ENCODE measurements around the gene SERPINA3. TPM values are rescaled to one million over a fixed set of nuclear protein-coding genes. Genes with fewer than 3 reads are reported as not detected.

The SERPINA3 gene
- total and polyA plus RNA-seq, 10 of the 15 experiments (the other 5 are each of a cell fraction or from before 2014, with no cell fraction given), result 2.2 TPM; not detected in 9

DNA sequence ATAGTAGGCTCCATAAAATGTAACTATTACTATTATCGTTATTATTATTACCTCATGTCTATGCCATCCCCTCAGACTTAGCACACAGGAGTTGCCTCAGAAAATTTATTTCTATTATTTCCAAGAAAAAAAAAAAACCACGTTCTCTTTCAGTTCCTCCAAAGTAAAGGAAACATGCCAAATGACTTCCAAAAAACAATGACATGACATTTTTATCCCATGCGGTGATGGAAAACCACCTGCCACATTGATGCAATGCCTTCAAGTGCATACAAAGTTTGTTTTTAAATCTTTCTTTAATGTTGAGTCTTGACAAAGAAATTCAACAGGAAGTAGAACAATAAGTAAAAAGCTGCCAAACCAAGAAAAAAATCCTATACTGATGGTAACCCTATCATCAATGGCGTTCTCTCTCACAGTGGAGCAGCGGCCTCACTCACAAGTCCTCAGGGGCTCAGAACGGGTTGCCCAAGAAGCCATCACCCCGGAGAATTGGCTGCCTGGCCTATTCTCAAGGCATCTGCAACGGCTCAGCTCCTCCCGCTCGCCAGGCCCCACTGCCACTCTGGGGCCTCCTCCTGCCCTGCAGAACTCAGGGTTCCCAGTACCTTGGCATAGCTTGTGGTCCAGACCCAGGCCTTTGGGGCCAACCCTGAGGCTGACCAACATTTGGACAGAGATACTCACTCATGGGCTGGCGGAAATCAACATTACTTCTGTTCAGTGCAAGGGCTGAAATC is 51.9 kb downstream of the SERPINA3 start:
- no peaks in the 10 kb centered on the region for H4K20me1 ChIP-seq (ENCODE audit: control insufficient read depth, insufficient read depth)
- BruUV-seq (replicated peaks), result no TSS peak
- RAD21 ChIA-PET (ENCODE audit: unreplicated experiment), result no interaction called here

More for the DNA sequence above, 51.9 kb downstream of the SERPINA3 start:
- FAIRE-seq, result no peak
- Histone ChIP-seq H3K27ac (ENCODE audit: control insufficient read depth, insufficient read depth) (no peak overlapping the region), H3K4me3 (no peak overlapping the region), H3K27me3 (replicated peaks in 1 of 2; ENCODE audit: control insufficient read depth in 2 of 2, insufficient read depth in 2 of 2, low read length in 1 of 2) (no peaks in the 10 kb centered on the region; a peak in 1 of 4 replicates), H3K4me2 (ENCODE audit: control insufficient read depth, insufficient read depth) (no peak overlapping the region), H3K4me1 (ENCODE audit: control insufficient read depth, insufficient read depth, low read length) (no peaks in the 10 kb centered on the region), H3K79me2 (ENCODE audit: control insufficient read depth, insufficient read depth, low read length) (no peaks in the 10 kb centered on the region), H3K9me3 (replicated peaks; ENCODE audit: control insufficient read depth, insufficient read depth, low read length) (no peaks in the 10 kb centered on the region), H3K36me3 (ENCODE audit: control insufficient read depth in 2 of 2, insufficient read depth in 2 of 2, low read length in 1 of 2) (no peaks in the 10 kb centered on the region), H2AFZ (ENCODE audit: control insufficient read depth, low read depth, low read length) (no peak overlapping the region), H3K9ac (ENCODE audit: control insufficient read depth, insufficient read depth, low read length) (no peak overlapping the region)
- ChIA-PET POLR2A (no interaction called here), CTCF (no interaction called here), SMC1A (ENCODE audit: uncharacterized antibody, unreplicated experiment) (no interaction called here)
- in situ Hi-C loops (cut with MboI), result no loop called here
- 37% methylated on average over 11 of the region's 11 CpGs for WGBS (ENCODE audit: insufficient coverage, insufficient replicate concordance, low lambda C conversion rate, missing lambda C conversion rate)
- DNase-seq (ENCODE audit: low read depth, low spot score), result no peak
- intact Hi-C loops (cut with micrococcal nuclease; ENCODE audit: unreplicated experiment), result no loop called here
- no peak for TF ChIP-seq NBN (IDR thresholded peaks at IDR 0.05)
- TF ChIP-seq BCL11A (IDR thresholded peaks at IDR 0.05; ENCODE audit: low read depth, low read length), result no peak
- TF ChIP-seq, protein P1, sequence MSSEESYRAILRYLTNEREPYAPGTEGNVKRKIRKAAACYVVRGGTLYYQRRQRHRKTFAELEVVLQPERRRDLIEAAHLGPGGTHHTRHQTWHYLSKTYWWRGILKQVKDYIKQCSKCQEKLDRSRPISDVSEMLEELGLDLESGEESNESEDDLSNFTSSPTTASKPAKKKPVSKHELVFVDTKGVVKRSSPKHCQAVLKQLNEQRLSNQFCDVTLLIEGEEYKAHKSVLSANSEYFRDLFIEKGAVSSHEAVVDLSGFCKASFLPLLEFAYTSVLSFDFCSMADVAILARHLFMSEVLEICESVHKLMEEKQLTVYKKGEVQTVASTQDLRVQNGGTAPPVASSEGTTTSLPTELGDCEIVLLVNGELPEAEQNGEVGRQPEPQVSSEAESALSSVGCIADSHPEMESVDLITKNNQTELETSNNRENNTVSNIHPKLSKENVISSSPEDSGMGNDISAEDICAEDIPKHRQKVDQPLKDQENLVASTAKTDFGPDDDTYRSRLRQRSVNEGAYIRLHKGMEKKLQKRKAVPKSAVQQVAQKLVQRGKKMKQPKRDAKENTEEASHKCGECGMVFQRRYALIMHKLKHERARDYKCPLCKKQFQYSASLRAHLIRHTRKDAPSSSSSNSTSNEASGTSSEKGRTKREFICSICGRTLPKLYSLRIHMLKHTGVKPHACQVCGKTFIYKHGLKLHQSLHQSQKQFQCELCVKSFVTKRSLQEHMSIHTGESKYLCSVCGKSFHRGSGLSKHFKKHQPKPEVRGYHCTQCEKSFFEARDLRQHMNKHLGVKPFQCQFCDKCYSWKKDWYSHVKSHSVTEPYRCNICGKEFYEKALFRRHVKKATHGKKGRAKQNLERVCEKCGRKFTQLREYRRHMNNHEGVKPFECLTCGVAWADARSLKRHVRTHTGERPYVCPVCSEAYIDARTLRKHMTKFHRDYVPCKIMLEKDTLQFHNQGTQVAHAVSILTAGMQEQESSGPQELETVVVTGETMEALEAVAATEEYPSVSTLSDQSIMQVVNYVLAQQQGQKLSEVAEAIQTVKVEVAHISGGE (CRISPR knock-in tag; IDR thresholded peaks at IDR 0.05), result no peak
- TF ChIP-seq RFX5 (IDR thresholded peaks at IDR 0.05; ENCODE audit: low read depth, low read length), result no peak
- TF ChIP-seq TARDBP (IDR thresholded peaks at IDR 0.05; ENCODE audit: borderline replicate concordance), result no peak
- TF ChIP-seq SREBF1 (IDR thresholded peaks at IDR 0.05; ENCODE audit: low read length), result no peak
- no peak for TF ChIP-seq PAX5 (IDR thresholded peaks at IDR 0.05; ENCODE audit: borderline replicate concordance, low read depth, low read length)
- no peak for TF ChIP-seq SMAD5 (IDR thresholded peaks at IDR 0.05; ENCODE audit: low read depth)
- TF ChIP-seq WRNIP1 (IDR thresholded peaks at IDR 0.05; ENCODE audit: borderline replicate concordance, low read depth, low read length), result no peak
- TF ChIP-seq TCF3 (IDR thresholded peaks at IDR 0.05; ENCODE audit: borderline replicate concordance, insufficient read depth, low read depth, low read length), result no peak
- TF ChIP-seq IRF4 (IDR thresholded peaks at IDR 0.05; ENCODE audit: low read depth, low read length), result no peak
- no peak for TF ChIP-seq TAF1 (IDR thresholded peaks at IDR 0.05; ENCODE audit: borderline replicate concordance, low read depth, low read length)
- TF ChIP-seq BACH1 (IDR thresholded peaks at IDR 0.05; ENCODE audit: borderline replicate concordance), result no peak
- no peak for TF ChIP-seq ZBED1 (IDR thresholded peaks at IDR 0.05; ENCODE audit: borderline replicate concordance)
- no peak for TF ChIP-seq RELA (IDR thresholded peaks at IDR 0.05; ENCODE audit: borderline replicate concordance, partially characterized antibody)
- no peak for TF ChIP-seq YBX1 (IDR thresholded peaks at IDR 0.05)
- no peak for TF ChIP-seq POLR2AphosphoS2 (IDR thresholded peaks at IDR 0.05; ENCODE audit: low read depth, low read length)
- no peak for TF ChIP-seq ZNF24 (IDR thresholded peaks at IDR 0.05)
- TF ChIP-seq MYB (IDR thresholded peaks at IDR 0.05; ENCODE audit: borderline replicate concordance, low read depth, low read length), result no peak
- ATAC-seq, result no peak

All from GM12878 (cell line).